NCI-H460 (cell line): ENCODE results near the gene PPP1R13B. TPM values are rescaled to one million over a fixed set of nuclear protein-coding genes. Genes with fewer than 3 reads are reported as not detected.
"Not testable (repeated sequence)": the region's sequence is repeated elsewhere in the genome, so short reads cannot be mapped to it uniquely, and the experiment has no call there.

Experiments used
- DNase-seq: peaks from one replicate; pipeline ENCODE4 v3.0.0-alpha.2; 2016; ENCODE audit warnings: low read depth; ENCODE audit errors: extremely low read depth
- total RNA-seq: library from RNA; depleted of rRNA; stranded (reverse); fragments of >200 nt; shearing (Covaris generic); gene quantifications from 2 replicates; pipeline ENCODE4 v1.2.3, GENCODE V29; 2014

PPP1R13B gene
- total RNA-seq, 1 experiment from 2014 or later = 1.4 TPM

- no peak for DNase-seq
These were observed 12.2 kb upstream of the PPP1R13B start for GRCh38 chr14:103859416-103860202.

GRCh38 chr14:103858063-103858781 lies 10.8 kb upstream of the PPP1R13B start:
- DNase-seq = no peak

- no peak for DNase-seq
These were observed 9.9 kb upstream of the PPP1R13B start for GRCh38 chr14:103857256-103857655.

- DNase-seq = no peak
These were observed 9.2 kb upstream of the PPP1R13B start for GRCh38 chr14:103856607-103857006.

- DNase-seq = no peak
These were observed 8.7 kb upstream of the PPP1R13B start for GRCh38 chr14:103856105-103856504.

GRCh38 chr14:103855734-103856095 lies 8.3 kb upstream of the PPP1R13B start:
- no peak for DNase-seq

GRCh38 chr14:103854822-103855733 lies 7.7 kb upstream of the PPP1R13B start:
- no peak for DNase-seq

GRCh38 chr14:103854017-103854808 lies 6.8 kb upstream of the PPP1R13B start:
- no peak for DNase-seq

GRCh38 chr14:103849151-103849886 lies 1.9 kb upstream of the PPP1R13B start:
- no peak for DNase-seq

GRCh38 chr14:103848175-103849077 lies 1.1 kb upstream of the PPP1R13B start:
- no peak for DNase-seq

GRCh38 chr14:103846543-103847450 lies 578 bp downstream of the PPP1R13B start:
- no peak for DNase-seq

- no peak for DNase-seq
These were observed 1.3 kb downstream of the PPP1R13B start for GRCh38 chr14:103846097-103846496.

GRCh38 chr14:103845327-103845726 lies 2.0 kb downstream of the PPP1R13B start:
- no peak for DNase-seq

- DNase-seq = not testable (repeated sequence)
These were observed 6.1 kb downstream of the PPP1R13B start for GRCh38 chr14:103841265-103841664.

GRCh38 chr14:103840014-103840413 lies 7.4 kb downstream of the PPP1R13B start:
- DNase-seq = no peak

GRCh38 chr14:103839579-103839978 lies 7.8 kb downstream of the PPP1R13B start:
- DNase-seq = no peak

- no peak for DNase-seq
These were observed 9.3 kb downstream of the PPP1R13B start for GRCh38 chr14:103838117-103838516.
